NCI-H2227 (cell line): ENCODE measurements around the gene SND1.

ENCODE experiments used
- DNase-seq: peaks from one replicate; lab custom pipeline; 2025; ENCODE audit not compliant: unreplicated experiment; lab: John Stamatoyannopoulos, UW

Gene SND1

GRCh38 chr7:128059143-128059988, 407.4 kb downstream of the SND1 start:
- no peak for DNase-seq

GRCh38 chr7:128060018-128060417, 408.0 kb downstream of the SND1 start:
- no peak for DNase-seq

GRCh38 chr7:128063088-128063487, 411.1 kb downstream of the SND1 start:
- DNase-seq: no peak

- no peak for DNase-seq
Observed at GRCh38 chr7:128065872-128066271, 413.9 kb downstream of the SND1 start.

- no peak for DNase-seq
Observed at GRCh38 chr7:128066395-128066794, 414.4 kb downstream of the SND1 start.

GRCh38 chr7:128066858-128067257, 414.9 kb downstream of the SND1 start:
- DNase-seq: no peak

GRCh38 chr7:128067983-128068382, 416.0 kb downstream of the SND1 start:
- no peak for DNase-seq

- DNase-seq: no peak
Observed at GRCh38 chr7:128068785-128069184, 416.8 kb downstream of the SND1 start.

GRCh38 chr7:128069373-128070364, 417.7 kb downstream of the SND1 start:
- no peak for DNase-seq

GRCh38 chr7:128071376-128071775, 419.4 kb downstream of the SND1 start:
- DNase-seq: no peak

- DNase-seq: no peak
Observed at GRCh38 chr7:128071801-128072200, 419.8 kb downstream of the SND1 start.

- no peak for DNase-seq
Observed at GRCh38 chr7:128073671-128074310, 421.8 kb downstream of the SND1 start.

GRCh38 chr7:128074336-128074735, 422.3 kb downstream of the SND1 start:
- DNase-seq: no peak

GRCh38 chr7:128074736-128075135, 422.7 kb downstream of the SND1 start:
- no peak for DNase-seq

GRCh38 chr7:128075242-128076095, 423.5 kb downstream of the SND1 start:
- no peak for DNase-seq

- no peak for DNase-seq
Observed at GRCh38 chr7:128076196-128076795, 424.3 kb downstream of the SND1 start.

- DNase-seq: peak; percentile 58
Observed at GRCh38 chr7:128076796-128077271, 424.8 kb downstream of the SND1 start.

GRCh38 chr7:128078309-128078708, 426.3 kb downstream of the SND1 start:
- DNase-seq: no peak

- DNase-seq: no peak
Observed at GRCh38 chr7:128080169-128080568, 428.2 kb downstream of the SND1 start.

GRCh38 chr7:128081351-128081750, 429.4 kb downstream of the SND1 start:
- no peak for DNase-seq
